ENCODE results near the gene TXNRD1.
"Not testable (repeated sequence)": the region's sequence is repeated elsewhere in the genome, so short reads cannot be mapped to it uniquely, and the experiment has no call there.

The TXNRD1 gene

DNA sequence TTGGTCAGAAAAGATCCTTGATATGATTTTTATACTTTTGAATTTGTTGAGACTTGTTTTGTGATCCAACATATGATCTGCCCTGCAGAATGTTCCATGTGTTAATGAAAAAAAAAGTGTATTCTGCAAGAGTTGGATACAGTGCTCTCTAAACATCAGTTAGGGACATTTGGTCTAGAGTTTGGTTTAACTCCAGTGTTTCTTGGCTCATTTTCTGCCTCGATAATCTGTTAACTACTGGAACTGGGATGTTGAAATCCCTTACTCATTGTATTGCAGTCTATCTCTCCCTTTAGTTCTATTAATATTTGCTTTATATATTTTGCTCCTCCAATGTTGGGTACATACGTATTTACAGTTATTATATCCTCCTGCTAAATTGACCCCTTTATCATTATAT, 18.3 kb upstream of the TXNRD1 start:
- DNase-seq, result no peak

DNA sequence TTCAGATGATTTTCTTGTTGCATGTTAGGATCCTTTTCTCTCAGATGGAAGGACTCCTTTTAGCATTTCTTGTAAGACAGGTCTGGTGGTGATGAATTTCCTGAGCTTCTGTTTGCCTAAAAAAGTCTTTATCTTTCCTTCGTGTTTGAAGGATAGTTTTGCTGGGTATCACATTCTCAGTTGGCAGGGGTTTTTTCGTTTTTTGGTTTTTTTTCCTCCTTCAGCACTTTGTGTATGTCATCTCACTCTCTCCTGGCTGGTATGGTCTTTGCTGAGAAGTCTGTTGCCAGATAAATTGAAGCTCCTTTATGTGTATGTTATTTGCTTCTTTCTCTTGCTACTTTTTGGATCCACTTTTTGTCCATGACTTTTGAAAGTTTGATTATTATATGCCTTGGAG, 15.6 kb upstream of the TXNRD1 start:
- DNase-seq, result no peak

DNA sequence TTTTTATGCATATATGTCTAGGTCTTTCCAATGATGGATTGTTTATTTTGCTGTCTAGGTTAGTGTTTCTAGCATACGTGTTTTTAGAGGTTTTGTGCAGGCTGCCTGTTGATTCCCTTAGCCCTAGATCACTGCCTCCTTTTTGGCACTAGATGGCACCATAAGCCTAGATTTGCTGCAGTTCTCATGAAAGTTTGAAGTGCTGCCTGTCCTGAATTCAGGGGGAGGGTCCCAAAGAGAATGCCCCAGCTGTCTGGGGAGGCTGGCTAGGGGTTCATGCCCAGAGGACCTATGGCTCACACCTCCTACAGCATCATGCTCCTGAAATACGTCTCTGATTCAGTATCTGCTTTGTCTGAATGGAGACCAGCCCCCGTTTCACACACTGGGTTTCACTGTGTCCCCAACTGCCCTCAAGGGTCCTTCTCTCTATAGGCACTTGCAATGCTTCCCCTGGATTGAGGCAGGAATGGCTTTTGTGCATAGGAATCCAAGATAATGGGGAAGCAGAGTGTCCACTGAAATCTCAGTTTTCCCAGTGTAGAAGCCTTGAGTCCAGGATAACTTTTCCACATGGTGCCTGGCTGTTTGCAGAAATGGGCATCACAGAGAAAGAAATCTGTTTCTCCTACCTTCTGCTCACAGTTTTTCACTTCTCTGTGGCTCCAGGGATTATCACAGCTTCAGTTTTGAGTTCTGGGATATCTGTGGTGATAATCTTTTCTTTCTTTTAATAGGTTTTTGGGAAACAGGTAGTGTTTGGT, 14.2 kb upstream of the TXNRD1 start:
- peak; percentile 70 for DNase-seq

DNA sequence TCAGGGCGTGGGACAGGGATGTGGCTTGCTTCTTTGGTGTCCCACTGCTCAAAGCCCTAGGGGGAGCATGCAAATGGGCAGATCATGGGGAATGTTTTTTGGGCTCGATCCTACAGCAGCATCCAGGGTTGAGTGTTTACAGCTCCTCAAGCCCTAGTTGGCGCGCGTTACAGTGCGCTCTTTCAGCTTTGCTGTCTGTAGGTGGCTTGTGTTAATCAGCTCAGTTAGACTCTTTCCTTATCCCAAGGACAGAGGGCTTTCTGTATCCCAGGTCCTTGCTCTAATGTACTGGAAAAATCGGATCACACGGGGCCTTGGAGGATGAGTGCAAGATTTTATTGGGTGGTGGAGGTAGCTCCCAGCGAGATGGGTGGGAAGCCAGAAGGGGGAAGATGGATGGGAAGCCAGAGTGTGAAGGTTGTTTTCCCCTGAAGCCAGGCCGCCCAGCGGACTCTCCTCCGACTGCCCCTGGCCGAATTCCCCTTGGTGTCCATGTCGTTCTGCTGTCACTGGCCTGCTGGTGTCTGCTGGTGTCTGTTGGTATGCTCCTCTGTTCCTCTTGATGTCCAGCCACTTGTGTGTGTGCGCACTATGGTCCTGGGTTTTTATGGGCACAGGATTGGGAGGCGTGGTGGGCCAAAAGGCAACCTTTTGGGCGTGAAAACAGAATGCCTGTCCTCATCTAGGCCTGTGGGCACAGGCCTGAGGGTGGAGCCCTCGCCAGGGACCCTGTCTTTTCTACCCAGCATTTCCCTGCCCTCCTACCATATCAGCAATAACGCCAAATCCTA, 10.7 kb upstream of the TXNRD1 start:
- DNase-seq, result no peak

DNA sequence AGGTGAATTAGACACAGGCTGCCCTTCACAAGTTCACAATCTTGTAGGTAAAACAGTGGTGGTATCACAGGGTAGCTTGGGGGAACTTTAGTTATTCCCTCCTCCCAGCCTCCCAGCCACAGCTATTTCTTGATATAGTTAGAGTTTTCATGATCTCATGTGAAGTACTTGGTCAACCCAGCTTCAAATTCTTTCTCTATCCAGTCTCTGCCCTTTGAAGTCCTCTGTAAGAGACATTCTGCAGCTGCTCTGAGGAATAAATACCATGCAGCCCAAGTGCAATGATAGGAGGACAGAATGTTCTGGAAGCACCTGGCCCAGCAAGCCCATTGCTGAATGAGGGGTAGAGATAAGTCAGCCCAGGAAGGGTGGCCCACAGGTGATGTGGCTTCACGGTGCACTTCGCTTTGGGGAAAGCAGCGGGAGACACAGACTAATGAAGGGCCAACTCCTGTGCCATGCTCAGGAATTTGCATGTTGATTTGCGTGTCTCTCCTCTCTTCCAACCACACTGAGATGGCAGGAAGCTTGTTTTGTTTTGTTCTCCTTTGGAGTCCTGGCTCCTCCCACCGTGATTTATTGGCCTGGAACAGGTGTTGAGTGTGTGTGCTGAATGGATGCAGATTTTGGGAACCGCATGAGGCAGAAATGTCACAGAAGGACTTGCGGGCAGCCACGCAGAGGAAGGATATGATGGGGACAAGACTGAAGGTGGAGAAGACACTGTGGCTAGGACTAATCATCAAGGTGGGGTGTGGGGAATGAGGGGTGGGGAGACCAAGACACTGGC, 8.0 kb upstream of the TXNRD1 start:
- DNase-seq, result no peak

DNA sequence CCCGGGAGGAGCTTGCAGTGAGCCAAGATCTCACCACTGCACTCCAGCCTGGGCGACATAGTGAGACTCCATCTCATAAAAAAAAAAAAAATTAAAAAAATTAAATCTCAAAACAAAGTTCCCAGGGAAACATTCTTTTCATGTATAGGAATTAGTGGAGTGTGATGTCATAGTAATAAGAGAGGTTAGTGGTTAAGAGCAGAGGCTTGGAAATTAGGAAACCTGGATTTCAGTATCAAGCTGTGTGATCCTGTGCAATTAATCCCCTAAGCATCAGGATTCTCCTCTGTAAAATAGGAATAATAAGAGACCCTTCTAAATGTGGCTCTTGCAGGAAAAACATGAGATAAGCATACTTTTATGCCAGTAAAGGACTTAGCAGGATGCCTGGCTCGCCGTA, 3.1 kb upstream of the TXNRD1 start:
- no peak for DNase-seq

DNA sequence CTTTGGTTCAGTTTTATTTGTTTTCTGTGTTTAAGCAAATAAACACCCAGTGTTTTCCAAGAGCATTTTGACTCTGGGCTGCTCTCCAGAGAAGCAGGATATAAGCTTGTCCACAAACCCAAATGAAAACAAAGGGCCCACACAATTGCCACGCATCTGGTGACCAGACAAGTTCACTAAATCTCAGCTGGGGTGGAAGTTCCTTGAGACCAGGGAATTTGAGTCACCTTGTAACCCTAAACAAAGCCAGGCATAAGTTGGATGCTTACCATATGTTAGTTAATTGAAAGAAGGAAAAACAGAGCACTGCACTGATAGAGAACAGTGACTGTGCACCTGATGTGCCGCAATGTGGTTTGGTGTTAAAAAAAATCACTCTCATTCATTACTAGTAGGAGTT, 1.6 kb upstream of the TXNRD1 start:
- DNase-seq, result no peak

DNA sequence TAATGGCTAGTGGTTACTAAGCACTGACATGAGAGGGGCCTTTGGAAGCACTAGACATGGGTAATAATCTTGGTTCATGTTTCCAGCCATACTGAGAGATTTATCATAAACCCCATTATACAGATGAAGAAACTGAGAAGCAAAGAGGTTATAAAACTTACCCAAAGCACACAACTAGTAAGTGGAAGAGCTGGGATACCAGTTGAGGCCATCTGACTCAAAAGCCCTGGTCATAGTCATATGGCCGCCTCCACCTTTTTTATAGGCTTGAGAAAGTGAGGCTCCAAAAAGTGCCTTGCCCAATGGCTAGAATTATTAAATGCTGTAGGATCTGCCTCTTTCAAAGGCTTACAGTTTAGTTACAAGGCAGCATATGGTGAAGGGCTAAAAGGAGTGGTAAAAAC, 944 bp downstream of the TXNRD1 start:
- DNase-seq, result no peak

DNA sequence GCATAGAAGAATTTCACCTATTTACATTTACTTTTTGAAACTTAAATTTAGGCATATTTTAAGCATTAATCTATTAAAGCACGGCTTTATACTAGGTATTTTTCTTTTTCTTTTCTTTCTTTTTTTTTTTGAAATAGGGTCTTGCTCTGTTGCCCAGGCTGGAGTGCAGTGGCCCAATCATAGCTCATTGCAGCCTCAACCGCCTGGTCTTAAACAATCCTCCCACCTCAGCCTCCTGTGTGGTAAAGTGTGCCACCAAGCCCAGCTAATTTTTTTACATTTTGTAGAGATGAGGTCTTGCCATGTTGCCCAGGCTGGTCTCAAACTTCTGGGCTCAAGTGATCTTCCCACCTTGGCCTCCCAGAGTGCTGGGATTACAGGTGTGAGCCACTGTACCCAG, 2.9 kb downstream of the TXNRD1 start:
- DNase-seq, result not testable (repeated sequence)

DNA sequence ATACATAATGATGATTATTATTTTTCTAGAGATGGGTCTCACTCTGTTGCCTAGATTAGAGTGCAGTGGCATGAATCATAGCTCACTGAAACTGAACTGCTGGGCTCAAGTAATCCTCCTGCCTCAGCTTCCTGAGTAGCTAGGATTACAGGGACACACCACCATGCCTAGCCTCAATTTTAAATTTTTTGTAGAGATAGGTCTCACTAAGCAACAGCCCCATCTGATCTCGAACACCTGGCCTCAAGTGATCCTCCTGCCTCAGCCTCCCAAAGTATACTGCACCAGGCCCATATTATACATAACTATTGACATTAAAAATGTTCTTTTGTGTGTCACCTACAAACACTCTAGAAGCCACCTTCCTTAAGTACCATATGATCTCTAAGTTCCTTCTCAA, 3.4 kb downstream of the TXNRD1 start:
- DNase-seq, result no peak

DNA sequence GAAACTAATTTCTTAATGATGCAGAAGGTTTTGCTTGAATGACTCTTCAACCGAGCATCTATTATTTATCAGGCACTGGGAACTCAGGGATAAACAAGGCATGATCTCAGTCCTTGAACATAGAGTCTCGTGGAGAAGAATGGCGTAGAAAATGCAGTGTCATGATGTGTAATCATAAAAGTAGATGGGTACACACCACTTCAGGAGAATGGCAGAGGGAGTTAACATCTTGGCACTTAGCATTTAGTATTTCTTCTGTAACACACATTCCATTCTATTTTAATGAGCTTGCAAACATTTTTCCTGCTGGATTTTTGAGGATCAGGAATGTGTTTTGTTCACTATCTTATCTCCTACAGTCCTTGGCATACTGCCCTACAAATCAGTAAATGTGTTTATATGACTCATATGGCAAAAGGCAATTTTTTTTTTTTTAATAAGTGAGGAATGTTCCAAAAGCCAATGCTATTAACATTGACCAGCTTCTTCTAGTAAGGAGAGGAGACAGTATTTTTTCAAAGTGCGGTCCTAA, 3.8 kb downstream of the TXNRD1 start:
- peak; percentile 62 for DNase-seq

DNA sequence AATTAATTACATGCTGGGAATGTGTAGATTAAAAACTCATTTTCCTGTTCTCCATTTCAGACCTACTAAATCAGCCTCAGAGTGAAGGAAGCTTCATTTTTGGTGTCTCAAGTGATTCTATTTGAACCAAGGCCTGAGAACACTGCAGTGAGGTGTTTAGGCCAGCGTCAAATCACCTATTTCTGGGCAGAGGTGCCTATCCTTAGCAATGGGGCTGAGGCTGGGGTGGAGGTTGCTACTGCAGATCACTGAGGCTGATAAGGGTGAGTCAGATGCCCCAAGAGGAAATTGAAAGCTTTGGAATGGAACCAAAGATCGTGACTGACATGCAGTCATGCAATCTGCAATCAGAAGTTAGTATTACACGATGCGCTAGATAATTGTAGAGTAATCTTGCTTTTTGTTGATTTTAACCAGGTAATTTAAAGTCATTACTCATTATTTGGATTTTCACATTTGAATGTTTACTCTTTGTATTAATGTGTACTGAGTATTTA, 4.4 kb downstream of the TXNRD1 start:
- no peak for DNase-seq

DNA sequence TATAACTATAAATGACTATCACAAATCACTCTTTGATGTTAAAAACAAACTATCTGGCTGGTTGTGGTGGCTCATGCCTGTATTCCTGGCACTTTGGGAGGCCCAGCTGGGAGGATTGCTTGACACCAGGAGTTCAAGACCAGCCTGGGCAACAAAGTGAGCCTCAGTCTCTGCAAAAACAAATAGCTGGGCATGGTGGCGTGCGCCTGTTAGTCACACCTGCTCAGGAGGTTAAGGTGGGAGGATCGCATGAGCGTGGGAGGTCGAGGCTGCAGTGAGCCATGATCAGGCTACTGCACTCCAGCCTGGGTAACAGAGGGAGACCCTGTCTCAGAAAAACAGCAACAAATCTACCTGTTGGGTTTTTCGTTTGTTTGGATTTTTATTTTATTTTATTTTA, 5.4 kb downstream of the TXNRD1 start:
- DNase-seq, result no peak

DNA sequence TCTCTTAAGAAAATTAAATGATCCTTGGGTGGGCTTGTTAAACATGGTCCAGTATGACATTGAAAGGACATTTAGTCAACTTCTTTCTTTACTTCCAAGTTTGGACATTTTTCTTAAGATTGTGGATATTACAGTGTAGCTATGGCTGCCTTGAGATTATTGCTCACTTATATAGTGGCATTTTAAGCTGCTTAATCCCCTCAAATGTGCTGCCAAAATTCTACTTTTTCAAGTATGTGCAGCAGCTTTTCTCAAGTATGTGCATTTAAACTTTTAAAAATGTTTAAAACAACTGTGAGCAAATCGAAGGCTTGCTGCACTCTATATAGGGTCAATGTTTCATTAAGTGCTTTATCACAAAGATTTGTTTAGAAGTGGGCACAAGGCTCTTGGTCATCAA, 7.4 kb downstream of the TXNRD1 start:
- DNase-seq, result no peak

DNA sequence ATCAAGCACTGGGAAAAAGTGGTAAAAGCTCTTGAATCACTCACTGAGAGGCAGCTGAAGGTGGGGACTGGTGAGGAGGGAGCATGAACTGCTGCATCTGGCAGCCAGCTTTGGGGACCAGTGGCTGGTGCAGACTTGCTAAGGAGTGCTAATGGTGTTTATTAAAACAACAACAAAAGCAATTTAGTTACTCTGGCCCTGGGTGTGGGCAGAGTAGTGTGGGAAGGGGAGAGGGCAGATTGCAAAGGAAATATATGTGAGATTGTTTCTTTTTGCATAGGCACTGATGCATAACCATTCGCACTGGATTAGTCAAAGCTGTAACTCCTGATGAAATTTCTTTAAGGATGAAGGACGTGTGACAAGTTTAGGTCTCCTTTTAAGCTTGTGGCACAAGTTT, 8.1 kb downstream of the TXNRD1 start:
- DNase-seq, result no peak

DNA sequence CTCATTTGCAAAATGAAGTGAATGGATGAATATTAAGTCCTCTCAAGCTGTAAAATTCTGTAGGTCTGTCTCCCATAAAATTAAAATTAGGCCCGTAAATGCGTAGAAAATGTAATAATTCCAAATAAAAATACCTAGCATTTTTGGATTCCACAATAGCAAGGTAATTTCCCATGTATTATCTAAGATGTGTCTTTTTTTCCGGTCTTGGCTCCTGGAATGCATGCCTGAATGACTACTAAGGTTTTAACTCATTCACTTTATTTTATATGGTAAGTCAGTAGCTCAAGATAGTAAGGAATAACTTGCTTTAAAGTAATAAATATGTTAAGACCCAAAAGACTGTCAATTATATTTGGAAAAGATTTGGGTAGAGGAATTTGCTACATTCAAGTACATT, 11.1 kb downstream of the TXNRD1 start:
- DNase-seq, result no peak

DNA sequence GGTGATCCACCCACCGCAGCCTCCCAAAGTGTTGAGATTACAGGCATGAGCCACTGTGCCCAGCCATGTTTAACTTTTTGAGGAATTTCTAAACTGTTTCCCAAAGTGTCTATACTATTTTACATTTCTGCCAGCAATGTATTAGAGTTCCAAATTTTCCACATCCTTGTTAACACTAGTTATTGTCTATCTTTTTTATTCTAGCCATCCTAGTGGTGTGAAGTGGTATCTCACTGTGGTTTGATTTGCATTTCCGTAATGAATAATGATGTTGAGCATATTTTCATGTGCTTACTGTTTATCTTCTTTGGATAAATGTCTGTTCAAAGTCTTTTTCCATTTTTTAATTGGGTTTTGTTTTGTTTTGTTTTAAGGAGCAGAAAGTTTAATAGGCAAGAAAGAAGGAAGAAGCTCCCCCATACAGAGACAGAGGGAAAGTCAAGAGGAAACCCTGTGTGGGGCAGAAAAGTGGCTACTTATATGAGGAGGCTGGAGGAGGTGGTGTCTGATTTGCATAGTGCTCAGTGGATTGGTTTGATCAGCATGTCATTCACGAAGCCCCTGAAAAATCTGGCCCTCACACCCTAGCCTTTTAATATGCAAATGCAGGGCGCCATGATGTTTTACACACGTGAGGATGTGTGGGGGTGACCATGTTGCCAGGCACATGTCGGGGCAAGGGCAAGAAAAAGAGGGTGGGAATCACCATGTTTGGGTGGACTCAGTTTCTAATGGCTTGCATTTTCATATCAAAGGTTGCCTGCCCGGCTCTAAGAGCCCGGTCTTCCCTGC, 14.9 kb downstream of the TXNRD1 start:
- no peak for DNase-seq

DNA sequence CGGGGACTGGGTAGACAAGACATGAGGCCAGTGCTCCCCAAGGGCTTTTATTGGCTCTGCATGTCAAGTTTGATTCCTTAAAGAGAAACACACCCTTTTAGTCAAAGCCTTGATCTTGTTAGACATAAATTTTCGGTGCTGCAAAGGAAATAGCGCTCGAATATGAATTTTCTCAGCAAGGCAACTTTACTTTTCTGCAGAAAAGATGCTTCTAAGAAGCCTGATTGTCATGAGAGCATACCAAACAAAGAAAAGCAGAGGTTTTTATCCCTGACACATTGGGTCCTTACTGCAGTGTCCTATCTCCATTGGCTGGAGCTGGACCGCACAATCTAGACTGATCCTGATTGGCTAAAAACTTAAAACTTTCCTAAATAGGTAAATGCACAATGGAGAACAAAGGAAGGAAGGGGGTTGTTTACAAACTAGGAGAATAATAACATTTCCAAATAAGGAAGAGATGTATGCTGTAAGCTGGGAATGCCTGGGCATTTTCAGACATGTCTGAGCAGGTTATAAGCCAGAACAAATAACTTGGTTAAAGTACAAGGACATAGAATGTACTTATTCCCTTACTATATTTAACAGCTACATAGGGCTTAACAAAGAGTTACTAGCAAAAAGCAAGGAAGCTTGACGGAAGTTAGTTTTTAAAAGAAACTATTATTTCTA, 17.2 kb downstream of the TXNRD1 start:
- DNase-seq, result no peak

DNA sequence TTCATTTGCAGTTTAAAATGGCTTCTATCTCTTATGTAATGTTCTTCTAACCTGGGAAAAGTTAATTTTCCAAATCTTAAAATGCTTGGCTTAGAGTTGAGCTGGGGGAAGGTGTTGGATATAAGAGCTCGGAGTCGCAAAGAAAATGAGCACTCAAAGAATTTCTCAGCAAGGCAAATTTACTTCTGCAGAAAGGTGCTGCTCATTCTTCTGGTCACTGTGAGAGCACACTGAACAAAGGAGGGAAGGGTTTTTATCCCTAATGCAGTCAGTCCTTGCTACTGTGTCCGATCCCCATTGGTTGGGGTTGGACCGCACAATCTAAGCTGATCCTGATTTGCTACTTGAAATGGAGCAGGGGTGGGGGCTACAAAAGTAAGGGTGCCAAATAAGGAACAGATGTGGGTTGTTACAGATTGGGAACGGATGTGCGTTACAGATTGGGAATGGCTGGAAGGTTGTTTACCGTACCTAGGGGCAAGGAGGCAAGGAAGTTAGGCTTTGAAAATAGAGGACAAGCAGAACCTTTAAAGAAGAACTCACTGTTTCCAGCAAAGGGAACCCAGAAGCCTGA, 19.4 kb downstream of the TXNRD1 start:
- no peak for DNase-seq

DNA sequence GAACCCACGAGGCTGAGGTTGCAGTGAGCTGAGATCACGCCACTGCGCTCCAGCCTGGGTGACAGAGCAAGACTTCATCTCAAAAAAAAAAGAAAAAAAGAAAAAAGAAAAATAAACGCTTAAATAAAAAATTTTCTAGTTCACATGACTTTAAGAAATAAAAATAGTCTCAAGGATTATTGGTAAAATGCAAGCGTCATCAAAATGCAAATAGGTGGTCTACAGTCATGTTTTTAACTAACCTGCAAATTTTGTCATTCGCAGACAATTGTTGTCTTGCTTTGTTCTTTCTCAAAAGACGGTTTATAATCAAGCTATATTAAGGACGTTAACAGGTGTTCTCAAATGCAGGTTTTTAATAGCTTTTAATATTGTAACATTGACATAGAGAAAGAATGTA, 22.4 kb downstream of the TXNRD1 start:
- DNase-seq, result no peak

DNA sequence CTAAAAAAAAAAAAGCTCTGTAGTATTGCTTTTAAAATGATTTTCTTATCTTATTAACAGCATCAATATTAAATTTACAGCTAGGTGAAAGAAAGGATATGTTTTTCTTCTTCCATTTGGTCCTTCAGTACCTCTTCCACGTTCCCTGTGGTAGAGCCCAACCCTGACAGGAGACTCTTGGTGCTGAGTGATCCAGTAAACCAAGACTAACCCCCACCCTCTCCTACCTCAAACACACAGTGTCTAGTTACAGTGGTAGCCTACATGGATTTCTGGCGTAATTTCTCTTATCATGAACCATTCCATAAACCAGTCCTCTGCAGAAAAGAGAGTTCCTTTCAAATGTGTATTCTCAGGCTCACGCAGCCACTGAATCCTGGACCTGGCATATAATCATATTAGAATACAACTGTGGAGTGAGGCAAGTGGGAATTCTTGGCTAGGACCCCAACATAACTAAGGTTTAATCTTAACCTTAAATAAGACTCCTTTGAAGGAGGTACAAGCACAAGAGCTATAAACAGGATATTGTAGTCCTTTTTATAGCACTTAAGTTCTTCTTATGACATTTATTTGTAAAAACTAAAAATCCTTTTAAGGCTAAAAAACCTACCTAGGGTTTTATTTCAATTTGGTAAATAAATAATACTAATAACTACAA, 27.1 kb downstream of the TXNRD1 start:
- no peak for DNase-seq
